Measurements from ENCODE around the gene IGIP.

Gene IGIP

DNA sequence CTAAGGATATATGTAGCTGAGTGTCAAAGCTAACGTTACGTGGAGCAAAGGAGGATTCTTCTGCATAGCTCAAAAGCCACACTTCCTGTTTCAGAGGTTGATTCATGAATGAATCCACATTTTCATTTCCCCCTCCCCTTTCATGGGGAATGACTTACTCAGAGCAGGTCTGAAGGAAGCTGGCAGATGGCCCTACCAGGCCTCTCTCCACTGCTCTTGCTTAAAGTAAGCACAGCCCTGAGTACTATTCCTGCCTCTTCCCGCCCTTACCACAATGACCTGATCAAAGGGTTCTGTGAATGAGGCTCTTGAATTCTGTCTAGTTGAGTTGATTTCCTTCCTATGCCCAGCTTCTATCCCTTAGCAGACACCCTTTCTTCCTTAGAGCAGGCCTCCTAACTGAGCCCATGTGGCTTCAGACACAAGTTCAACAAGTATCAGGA lies 6.3 kb downstream of the IGIP start:
- H3K4me3 ChIP-seq (ENCODE audit: low read depth, low read length), result no peak overlapping the region
- TF ChIP-seq CTCF (IDR thresholded peaks at IDR 0.05; ENCODE audit: low read depth, low read length), result no peak

GRCh38 chr5:140133514-140134167 lies 7.9 kb downstream of the IGIP start:
- H3K4me3 ChIP-seq (ENCODE audit: low read depth, low read length), result no peak overlapping the region
- no peak for TF ChIP-seq CTCF (IDR thresholded peaks at IDR 0.05; ENCODE audit: low read depth, low read length)

DNA sequence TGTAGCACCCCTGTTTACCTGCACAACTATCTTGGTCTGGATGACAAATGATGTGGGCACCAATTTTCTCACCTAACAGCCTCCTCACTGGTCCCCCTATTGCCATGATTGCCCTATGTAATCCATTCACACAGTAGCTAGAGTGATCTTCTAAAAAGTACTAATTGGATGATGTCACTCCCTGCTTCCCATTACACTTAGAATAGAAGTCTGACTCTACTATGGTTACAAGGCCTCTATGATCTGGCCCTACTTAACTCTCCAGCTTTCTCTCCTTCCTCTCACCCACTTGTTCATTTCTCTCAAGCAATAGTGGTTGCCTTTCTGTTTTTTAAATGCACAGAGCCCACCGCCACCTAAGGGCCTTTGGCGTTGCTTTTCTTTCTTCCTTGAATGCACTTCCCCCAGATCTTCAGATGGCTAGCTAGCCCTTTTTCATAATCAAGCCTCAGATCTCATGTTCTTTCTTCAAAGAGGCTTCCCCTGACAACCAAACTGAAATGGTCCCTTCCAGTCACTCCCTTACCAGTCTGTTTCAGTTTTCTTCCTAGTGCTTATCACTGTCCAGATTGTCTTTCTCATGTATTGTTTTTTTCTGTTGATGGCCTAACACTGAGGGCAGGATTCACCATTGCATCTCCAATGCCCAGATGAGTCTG lies 8.7 kb downstream of the IGIP start:
- TF ChIP-seq CTCF (IDR thresholded peaks at IDR 0.05; ENCODE audit: low read depth, low read length), result no peak

DNA sequence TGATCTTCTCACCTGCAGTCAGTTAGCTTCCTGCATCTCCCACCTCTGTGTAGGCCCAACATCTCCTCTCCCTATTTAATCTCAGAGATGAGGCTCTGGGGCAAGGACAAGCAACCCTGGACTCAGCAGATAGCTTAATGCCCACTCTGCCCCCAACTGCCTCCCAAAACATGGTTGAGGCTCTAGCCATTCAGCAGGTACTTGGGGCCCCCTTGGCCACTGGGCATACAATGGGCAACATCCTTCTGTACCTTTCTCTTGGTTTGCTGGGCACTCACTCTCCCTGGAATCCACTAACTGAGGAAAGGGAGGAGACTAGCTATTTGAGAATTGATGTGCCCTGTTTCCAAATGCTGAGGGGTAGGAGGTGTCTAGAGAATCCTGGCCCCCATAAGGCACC lies 9.4 kb downstream of the IGIP start:
- no peak for TF ChIP-seq CTCF (IDR thresholded peaks at IDR 0.05; ENCODE audit: low read depth, low read length)

More for the DNA sequence above, 8.7 kb downstream of the IGIP start:
- H3K4me3 ChIP-seq (ENCODE audit: low read depth, low read length), result no peak overlapping the region

DNA sequence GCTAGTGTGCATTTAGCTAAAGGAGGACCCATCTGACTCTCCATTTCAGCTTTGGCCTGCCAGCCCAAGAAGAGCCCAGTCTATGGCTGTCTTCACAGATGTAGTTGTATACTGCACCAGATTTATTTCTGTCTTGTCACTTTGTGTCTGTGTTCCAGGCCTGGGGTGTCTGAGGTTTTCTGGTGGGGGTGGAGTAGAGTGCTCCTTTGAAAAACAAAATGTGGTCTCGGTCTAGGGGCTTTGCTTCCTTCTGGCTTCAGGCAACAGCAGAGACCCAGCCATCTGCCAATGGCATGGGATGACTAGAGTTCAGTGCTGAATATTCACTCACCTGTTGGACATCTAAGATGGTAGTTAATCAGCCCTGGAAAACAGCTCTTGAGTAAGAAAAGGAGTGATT lies 10.9 kb downstream of the IGIP start:
- no peak for TF ChIP-seq CTCF (IDR thresholded peaks at IDR 0.05; ENCODE audit: low read depth, low read length)
- H3K4me3 ChIP-seq (ENCODE audit: low read depth, low read length), result no peak overlapping the region

More for the DNA sequence above, 9.4 kb downstream of the IGIP start:
- no peak overlapping the region for H3K4me3 ChIP-seq (ENCODE audit: low read depth, low read length)

GRCh38 chr5:140140435-140140834 lies 14.7 kb downstream of the IGIP start:
- no peak for TF ChIP-seq CTCF (IDR thresholded peaks at IDR 0.05; ENCODE audit: low read depth, low read length)

GRCh38 chr5:140141241-140141640 lies 15.5 kb downstream of the IGIP start:
- no peak for TF ChIP-seq CTCF (IDR thresholded peaks at IDR 0.05; ENCODE audit: low read depth, low read length)
- no peak overlapping the region for H3K4me3 ChIP-seq (ENCODE audit: low read depth, low read length)

More at GRCh38 chr5:140140435-140140834, 14.7 kb downstream of the IGIP start:
- H3K4me3 ChIP-seq (ENCODE audit: low read depth, low read length), result no peak overlapping the region
